Neural progenitor cell (in vitro differentiated cells): ENCODE data around the gene CLECL1. TPM values are rescaled to one million over a fixed set of nuclear protein-coding genes. Genes with fewer than 3 reads are reported as not detected.

ENCODE experiments used
- DNase-seq: peaks from one replicate; pipeline ENCODE4 v3.0.0-alpha.2; 2016; ENCODE audit warnings: low spot score
- H2AFZ ChIP-seq: fragments of 200-600 bp; sonication (generic); replicated peaks from 2 replicates; pipeline ENCODE4 v1.6.1; 2016; ENCODE audit warnings: antibody characterized with exemption
- H3F3A ChIP-seq: fragments of 200-600 bp; sonication (generic); 2 replicates; pipeline ENCODE4 v1.6.1; 2016; ENCODE audit warnings: antibody characterized with exemption, low read depth
- H3K27ac ChIP-seq: fragments of 200-600 bp; sonication (generic); 2 replicates; pipeline ENCODE4 v1.5.1; 2016; ENCODE audit warnings: mild to moderate bottlenecking
- H3K27me3 ChIP-seq: fragments of 200-600 bp; sonication (generic); 2 replicates; pipeline ENCODE4 v1.6.1; 2016; ENCODE audit warnings: mild to moderate bottlenecking, moderate library complexity
- H3K36me3 ChIP-seq: fragments of 200-600 bp; sonication (generic); 2 replicates; pipeline ENCODE4 v1.5.1; 2016
- H3K4me1 ChIP-seq: fragments of 200-600 bp; sonication (generic); 2 replicates; pipeline ENCODE4 v1.6.1; 2016; ENCODE audit warnings: mixed run types
- H3K4me2 ChIP-seq: fragments of 200-600 bp; sonication (generic); 2 replicates; pipeline ENCODE4 v1.6.1; 2016
- H3K4me3 ChIP-seq: fragments of 200-600 bp; sonication (generic); 2 replicates; pipeline ENCODE4 v1.5.1; 2016
- H3K79me2 ChIP-seq: fragments of 200-600 bp; sonication (generic); 2 replicates; pipeline ENCODE4 v1.6.1; 2016; ENCODE audit warnings: low read depth
- H3K9ac ChIP-seq: fragments of 200-600 bp; sonication (generic); 2 replicates; pipeline ENCODE4 v1.6.1; 2016
- H3K9me3 ChIP-seq: fragments of 200-600 bp; sonication (generic); 2 replicates; pipeline ENCODE4 v1.5.1; 2016; ENCODE audit warnings: low read depth
- H4K20me1 ChIP-seq: fragments of 200-600 bp; sonication (generic); 2 replicates; pipeline ENCODE4 v1.6.1; 2016; ENCODE audit warnings: low read depth
- H3K27ac Mint-ChIP-seq: 3 replicates; pipeline ENCODE4 v1.8.0; 2021; ENCODE audit warnings: mixed read lengths
- H3K27me3 Mint-ChIP-seq: 2 replicates; pipeline ENCODE4 v1.8.0; 2022; ENCODE audit warnings: low read depth, mild to moderate bottlenecking, inconsistent platforms, moderate library complexity, mixed read lengths; ENCODE audit not compliant: insufficient read depth
- H3K36me3 Mint-ChIP-seq: 3 replicates; pipeline ENCODE4 v1.8.0; 2021; ENCODE audit warnings: mixed read lengths
- H3K4me1 Mint-ChIP-seq: 3 replicates; pipeline ENCODE4 v1.8.0; 2021; ENCODE audit warnings: mixed read lengths
- H3K4me3 Mint-ChIP-seq: 3 replicates; pipeline ENCODE4 v1.8.0; 2021; ENCODE audit warnings: mild to moderate bottlenecking, moderate library complexity, mixed read lengths
- H3K9me3 Mint-ChIP-seq: 3 replicates; pipeline ENCODE4 v1.8.0; 2020; ENCODE audit warnings: mixed read lengths
- CTCF ChIP-seq: fragments of 200-600 bp; sonication (generic); IDR thresholded peaks from 2 replicates; pipeline ENCODE4 v1.5.1; 2017; ENCODE audit warnings: antibody characterized with exemption, mild to moderate bottlenecking
- EZH2 ChIP-seq: fragments of 200-600 bp; sonication (generic); IDR thresholded peaks from 2 replicates; pipeline ENCODE4 v1.6.1; 2017; ENCODE audit warnings: antibody characterized with exemption, mild to moderate bottlenecking, moderate library complexity
- EZH2phosphoT487 ChIP-seq: fragments of 200-600 bp; sonication (generic); IDR thresholded peaks from 2 replicates; pipeline ENCODE4 v1.6.1; 2017; ENCODE audit warnings: antibody characterized with exemption
- total RNA-seq: library from RNA; depleted of rRNA; stranded (reverse); fragments of >200 nt; gene quantifications from 2 replicates; pipeline ENCODE4 v1.2.3, GENCODE V29; 2015; ENCODE audit warnings: low replicate concordance

The CLECL1 gene
- total RNA-seq, 1 donor from 2014 or later = not detected

- H3K27ac ChIP-seq = no peak overlapping the region
- Mint-ChIP-seq H3K4me3 (no peak overlapping the region), H3K27ac (no peak overlapping the region), H3K27me3 (no peaks in the 10 kb centered on the region), H3K4me1 (no peaks in the 10 kb centered on the region), H3K36me3 (no peaks in the 10 kb centered on the region), H3K9me3 (no peaks in the 10 kb centered on the region)
- DNase-seq = no peak
- no peak overlapping the region for H3K9ac ChIP-seq
- no peak overlapping the region for H3K4me3 ChIP-seq
- H3F3A ChIP-seq = no peaks in the 10 kb centered on the region
- peak overlapping the region; percentile 46 for H2AFZ ChIP-seq
- no peak overlapping the region for H3K4me2 ChIP-seq
- no peaks in the 10 kb centered on the region for H4K20me1 ChIP-seq
- no peaks in the 10 kb centered on the region for H3K27me3 ChIP-seq
- no peaks in the 10 kb centered on the region for H3K79me2 ChIP-seq
- H3K9me3 ChIP-seq = no peaks in the 10 kb centered on the region
- TF ChIP-seq EZH2phosphoT487 (no peak), CTCF (no peak), EZH2 (no peak)
- H3K4me1 ChIP-seq = no peaks in the 10 kb centered on the region
- H3K36me3 ChIP-seq = no peaks in the 10 kb centered on the region
These were observed 7.6 kb downstream of the CLECL1 start for GRCh38 chr12:9725213-9725870.

DNA sequence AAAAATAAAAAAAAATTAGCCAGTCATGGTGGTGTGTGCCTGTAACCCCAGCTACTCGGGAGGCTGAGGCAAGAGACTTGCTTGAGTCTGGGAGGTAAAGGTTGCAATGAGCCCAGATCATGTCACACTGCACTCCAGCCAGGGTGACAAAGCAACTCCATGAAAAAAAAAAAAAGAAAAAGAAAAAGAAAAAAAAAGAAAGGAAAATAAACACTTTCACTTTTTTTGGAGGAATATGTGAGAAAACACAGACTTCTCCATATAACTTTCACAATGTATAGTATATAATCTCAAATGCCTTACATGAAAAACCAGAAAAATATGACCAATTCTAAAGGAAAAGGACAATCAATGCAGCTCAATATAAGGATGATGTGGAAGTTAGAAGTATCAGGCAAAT lies 8.9 kb downstream of the CLECL1 start:
- H4K20me1 ChIP-seq = no peaks in the 10 kb centered on the region
- Mint-ChIP-seq H3K4me3 (no peak overlapping the region), H3K27ac (no peak overlapping the region), H3K36me3 (no peaks in the 10 kb centered on the region), H3K9me3 (no peaks in the 10 kb centered on the region), H3K4me1 (no peaks in the 10 kb centered on the region), H3K27me3 (no peaks in the 10 kb centered on the region)
- H3K4me1 ChIP-seq = no peaks in the 10 kb centered on the region
- no peak for DNase-seq
- H3K4me3 ChIP-seq = no peak overlapping the region
- H2AFZ ChIP-seq = no peak overlapping the region
- no peaks in the 10 kb centered on the region for H3F3A ChIP-seq
- no peak overlapping the region for H3K27ac ChIP-seq
- H3K4me2 ChIP-seq = no peak overlapping the region
- TF ChIP-seq EZH2 (no peak), EZH2phosphoT487 (no peak), CTCF (no peak)
- no peaks in the 10 kb centered on the region for H3K27me3 ChIP-seq
- H3K9ac ChIP-seq = no peak overlapping the region
- no peaks in the 10 kb centered on the region for H3K79me2 ChIP-seq
- no peaks in the 10 kb centered on the region for H3K36me3 ChIP-seq
- H3K9me3 ChIP-seq = no peaks in the 10 kb centered on the region

DNA sequence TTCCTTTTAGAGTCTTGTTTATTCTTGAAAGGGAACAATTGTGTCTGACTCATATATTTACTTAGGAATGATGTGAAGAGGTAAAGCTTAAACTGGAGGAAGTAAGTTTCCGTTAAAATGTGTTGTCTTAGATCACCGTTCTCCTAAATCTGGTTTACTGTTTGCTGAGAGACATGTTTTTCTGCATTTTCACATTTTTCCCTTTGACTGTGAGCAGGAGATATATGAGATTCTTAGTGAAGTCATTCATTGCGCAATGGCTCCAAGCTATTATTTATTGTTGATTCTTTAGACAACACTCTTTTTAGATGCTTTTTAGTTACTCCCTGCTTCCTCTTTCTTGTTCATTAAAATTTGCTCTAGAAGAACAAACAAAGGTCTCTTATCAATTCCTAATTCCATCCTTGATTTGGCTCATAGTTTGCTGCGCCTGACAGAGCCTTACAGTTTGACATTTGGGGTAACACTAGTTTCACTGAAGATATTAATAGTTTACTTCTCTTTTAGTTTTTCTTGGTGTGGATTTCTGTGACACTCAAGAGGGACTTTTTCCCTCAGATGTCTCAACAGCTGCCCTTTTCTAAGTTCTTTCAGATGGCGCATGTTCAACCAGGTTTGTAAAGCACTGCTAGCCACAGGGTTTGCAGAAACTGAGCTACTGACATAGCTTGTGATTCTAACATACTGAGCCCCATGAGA lies 11.4 kb downstream of the CLECL1 start:
- Mint-ChIP-seq H3K9me3 (no peaks in the 10 kb centered on the region), H3K27ac (no peak overlapping the region), H3K36me3 (no peaks in the 10 kb centered on the region), H3K27me3 (no peaks in the 10 kb centered on the region), H3K4me1 (no peaks in the 10 kb centered on the region), H3K4me3 (no peak overlapping the region)
- Histone ChIP-seq H3K27me3 (no peaks in the 10 kb centered on the region), H3K27ac (no peak overlapping the region), H3K79me2 (no peaks in the 10 kb centered on the region), H2AFZ (no peak overlapping the region), H3K4me1 (no peaks in the 10 kb centered on the region), H4K20me1 (no peaks in the 10 kb centered on the region), H3K9ac (no peak overlapping the region), H3K4me3 (no peak overlapping the region), H3K36me3 (no peaks in the 10 kb centered on the region), H3K9me3 (no peaks in the 10 kb centered on the region), H3K4me2 (no peak overlapping the region), H3F3A (no peaks in the 10 kb centered on the region)
- DNase-seq = no peak
- no peak for TF ChIP-seq EZH2phosphoT487
- no peak for TF ChIP-seq EZH2
- TF ChIP-seq CTCF = no peak
